Pons (tissue), 1 donor: ENCODE data around the gene ST6GALNAC1.

ENCODE experiments used
- DNase-seq: peaks from one replicate; pipeline ENCODE4 v3.0.0-alpha.2; 2016; ENCODE audit warnings: low spot score

Gene ST6GALNAC1

DNA sequence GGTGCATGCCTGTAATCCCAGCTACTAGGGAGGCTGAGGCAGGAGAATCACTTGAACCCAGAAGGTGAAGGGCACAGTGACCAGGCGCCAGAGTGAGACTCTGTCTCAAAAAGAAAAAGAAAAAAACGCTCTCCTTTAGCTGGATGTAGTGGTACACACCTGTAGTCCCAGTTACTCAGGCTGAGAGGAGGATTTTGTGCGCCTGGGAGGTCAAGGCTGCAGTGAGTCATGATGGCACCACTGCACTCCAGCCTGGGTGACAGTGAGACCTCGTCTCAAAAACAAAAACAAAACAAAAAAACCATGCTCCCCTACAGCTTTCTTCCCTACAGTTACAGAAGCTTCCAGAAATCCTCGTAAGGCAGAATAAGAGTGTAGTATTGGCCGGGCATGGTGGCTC lies 33.1 kb upstream of the ST6GALNAC1 start:
- no peak for DNase-seq

DNA sequence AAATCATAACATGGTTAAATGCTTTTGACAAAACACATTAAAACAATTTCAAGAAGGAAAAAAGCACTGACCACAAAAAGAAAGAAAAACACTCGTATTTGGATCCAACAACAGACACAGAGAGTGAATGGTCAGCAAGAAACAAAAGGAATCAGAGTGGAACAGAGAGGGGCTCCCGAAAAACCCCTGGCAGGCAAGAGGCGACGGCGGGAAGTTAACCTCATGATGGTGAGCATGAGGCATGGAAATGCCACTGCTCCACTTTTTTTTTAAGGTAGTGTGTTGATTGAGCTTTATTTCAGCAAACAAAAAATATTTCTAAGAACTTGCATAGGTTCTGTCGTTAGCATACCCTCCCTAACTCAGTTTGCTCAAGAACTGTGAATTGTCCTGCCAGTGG lies 32.1 kb upstream of the ST6GALNAC1 start:
- DNase-seq: no peak

DNA sequence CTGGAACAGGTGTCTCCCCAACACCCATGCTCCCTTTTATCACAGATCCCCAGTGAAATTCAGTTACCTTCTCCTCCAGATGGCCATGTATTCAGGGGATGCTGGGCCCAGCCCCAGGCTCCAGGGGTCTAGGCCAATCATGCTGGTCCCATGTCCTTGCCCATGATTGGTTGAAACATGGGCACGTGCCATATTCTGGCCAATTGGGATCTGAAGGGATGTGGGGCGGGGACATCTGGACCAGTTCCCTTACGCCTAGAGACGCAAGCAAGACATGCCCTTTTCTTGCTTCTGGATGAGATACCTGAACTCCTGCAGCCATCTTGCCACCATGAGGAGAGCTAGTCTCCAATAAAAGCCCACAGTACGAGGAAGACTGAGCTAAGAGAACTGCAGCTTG lies 31.0 kb upstream of the ST6GALNAC1 start:
- no peak for DNase-seq

DNA sequence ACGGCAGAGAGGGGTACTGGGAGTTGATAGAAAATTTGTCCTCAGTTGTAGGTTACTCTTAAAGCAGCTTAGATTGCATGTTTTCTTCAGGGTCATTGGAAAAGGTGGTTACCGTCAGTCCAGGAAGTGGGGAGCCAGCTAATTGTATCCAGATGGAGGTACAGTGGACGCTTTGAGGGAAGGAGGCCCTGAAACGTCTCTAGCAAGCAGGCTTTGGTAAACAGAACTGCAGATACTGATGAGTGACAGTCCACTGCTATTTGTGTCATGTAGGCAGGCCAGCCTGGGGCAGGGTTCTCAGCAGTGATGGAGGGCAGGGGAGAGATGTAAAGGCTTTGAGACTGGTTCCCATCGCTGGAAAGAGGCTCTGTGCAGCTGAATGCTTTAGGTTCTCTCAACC lies 30.2 kb upstream of the ST6GALNAC1 start:
- DNase-seq: no peak

DNA sequence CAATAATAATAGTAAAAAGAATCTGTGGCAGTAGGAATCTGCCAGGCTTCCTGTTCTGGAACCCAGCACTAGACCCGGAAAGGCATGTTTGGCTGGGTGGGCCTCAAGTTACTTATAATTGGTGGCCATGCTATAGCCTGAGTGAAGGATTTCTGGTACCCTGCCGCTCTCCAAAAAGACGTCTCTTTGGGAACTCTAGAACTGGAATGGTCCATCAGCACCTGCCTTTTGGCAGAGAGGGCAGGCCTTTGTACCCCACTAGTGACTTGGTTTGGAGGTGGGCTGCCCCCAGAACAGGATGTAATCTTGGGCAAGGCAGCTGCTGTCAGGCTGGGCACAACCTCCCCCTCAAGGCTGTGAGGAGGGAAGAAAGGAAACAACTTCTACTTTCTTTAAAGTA lies 29.3 kb upstream of the ST6GALNAC1 start:
- DNase-seq: no peak

DNA sequence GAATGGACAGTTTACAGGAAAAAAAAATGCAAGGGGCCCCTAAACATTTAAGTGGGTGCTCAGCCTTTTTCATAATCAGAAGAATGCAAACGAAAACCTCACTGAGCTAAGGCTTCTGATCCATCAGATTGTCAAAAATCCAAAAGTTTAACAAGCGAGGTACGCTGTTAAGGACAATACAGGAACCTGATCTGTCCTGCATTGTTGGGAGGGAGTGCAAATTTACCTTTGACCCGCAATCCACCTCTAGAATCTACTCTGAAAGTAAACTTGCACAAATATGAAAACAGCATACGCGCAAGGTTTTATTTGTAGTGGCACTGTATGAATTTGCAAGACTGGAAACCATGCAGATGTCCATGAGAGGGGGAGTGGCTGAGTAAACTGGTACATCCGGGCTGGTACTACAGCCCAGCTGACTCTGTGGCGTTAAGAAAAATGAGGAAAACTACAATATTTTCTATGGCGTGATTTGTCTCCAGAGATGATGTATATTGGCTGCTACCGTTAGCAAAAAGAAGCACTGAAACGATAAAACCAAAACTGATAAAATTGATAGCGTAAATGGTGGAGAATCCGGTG lies 28.8 kb upstream of the ST6GALNAC1 start:
- DNase-seq: peak; percentile 17

DNA sequence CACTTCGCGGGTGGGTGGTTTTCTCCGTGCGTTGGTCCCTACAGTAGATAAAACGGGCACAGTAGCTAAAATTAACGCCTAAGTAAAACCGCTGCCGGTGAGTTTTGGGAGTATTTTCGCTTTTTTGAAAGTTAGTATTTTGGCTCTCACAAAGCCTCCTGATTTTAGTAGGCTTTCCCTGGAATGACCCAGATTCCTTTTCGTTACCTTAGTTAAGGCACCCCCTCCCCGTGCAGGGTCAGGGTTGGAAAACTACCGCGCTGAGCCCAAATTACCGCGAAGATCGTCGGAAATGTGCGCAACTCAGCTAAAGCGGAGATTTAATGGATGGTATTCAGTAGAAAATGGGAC lies 28.3 kb upstream of the ST6GALNAC1 start:
- no peak for DNase-seq

DNA sequence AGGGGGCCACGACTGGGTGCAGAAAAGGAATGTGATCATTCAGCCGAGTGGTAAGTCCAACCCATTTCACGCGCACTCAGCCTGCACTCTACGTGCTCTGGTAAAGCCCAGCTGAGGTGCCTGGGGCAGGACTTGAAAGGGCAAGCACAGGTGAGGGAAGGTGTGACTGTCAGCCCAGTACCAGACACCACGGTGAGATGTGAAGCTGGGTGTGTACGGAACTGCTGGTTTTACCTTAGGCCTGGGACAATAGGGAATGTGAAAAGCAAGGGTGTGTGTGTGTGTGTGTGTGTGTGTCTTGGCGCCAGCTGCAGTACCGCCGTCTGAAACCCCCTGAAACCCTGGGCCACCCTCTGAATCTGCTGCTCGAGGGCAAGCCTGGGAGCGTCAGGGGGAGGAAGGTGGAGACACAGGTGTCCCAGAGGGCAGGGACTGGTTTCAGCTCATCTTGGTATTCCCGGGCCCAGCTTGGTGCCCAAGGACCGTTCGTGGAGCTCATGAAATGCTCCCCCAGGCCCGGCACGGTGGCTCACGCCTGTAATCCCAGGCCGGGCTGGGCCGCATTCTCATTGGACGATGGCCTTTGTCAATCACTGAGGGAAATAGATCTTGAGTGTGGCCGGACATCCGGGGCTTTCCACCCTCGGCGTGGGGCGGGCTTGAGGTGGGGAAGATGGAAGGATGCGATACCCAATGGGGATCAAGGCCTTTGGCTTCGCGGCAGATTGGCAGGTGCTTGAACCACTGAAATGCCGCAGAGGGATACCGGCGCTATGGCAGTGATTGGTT lies 27.8 kb upstream of the ST6GALNAC1 start:
- DNase-seq: peak; percentile 100

DNA sequence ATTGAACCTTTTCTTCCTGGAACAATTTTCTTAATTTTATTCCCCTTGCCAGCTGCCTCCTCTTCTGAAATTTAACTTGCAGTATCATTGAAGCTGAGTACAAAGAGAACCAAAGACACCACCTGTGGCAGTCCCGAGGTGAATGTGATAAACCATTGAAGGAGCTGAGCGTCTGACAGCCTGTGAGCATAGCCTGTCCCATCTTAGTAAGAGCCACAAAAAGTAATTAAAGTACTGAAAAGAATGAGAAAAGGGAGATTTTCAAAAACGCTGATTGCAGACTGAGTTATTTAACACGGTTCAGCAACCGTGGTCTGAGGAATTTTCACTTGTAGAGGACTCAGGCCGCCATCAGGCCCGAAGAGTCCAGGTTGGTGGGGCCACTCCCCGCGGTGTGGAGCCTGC lies 27.2 kb upstream of the ST6GALNAC1 start:
- DNase-seq: no peak

DNA sequence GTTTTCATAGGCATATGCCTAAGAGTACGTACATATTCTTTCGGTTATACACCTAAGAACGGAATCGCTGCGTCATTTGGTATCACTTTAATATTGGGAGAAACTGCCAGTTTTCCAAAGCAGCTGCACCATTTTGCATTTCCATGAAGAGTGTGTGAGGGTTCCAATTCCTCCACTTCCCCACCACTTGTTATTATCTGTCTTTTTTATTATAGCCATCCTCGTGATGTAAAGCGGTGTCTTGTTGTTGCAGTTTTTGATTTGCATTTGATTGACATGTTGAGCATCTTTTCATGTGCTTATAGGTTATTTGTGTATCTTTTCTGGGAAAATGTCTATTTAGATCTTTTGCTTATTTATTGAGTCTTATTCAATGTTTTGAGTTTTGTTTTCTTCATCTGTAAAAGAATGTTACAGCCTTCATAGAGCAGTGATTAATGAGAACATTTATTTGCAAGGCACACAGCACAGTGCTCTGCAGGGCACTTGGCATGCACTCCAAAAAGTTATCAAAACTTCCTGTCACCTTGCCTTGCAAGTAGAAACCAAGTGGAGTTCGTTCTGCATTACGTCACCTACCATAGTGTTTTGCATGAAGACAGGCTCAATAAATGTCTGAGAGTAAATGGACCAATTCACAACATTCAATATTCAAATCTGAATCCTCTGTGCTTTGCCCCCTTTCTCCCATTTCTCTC lies 26.6 kb upstream of the ST6GALNAC1 start:
- DNase-seq: no peak

DNA sequence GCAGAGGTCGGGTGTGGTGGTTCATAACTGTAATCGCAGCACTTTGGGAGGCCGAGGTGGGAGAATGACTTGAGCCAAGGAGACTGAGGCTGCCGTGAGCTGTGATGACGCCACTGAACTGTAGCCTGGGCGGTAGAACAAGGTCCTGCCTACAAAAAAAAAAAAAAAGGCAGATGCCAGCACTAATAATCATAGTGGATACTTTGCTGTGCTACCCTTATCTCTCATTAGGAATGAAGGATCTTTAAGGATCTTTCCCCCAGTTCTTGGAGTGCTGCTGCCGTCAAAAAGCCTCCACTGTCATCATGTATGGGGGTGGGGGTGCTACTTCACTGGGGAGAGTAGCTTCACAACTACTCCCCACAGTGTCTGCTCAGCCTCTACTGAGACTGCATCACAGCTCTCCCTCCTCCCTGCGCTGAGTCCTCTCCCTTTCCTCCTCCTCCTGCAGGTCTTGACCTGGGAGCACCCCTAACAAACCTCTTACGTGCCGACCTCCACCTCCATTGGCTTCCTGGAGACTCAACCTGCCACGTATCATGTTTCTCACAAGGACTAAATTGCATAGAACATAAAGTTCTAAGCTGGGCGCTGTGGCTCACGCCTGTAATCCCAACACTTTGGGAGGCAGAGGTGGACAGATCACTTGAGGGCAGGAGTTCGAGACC lies 24.4 kb upstream of the ST6GALNAC1 start:
- DNase-seq: no peak

DNA sequence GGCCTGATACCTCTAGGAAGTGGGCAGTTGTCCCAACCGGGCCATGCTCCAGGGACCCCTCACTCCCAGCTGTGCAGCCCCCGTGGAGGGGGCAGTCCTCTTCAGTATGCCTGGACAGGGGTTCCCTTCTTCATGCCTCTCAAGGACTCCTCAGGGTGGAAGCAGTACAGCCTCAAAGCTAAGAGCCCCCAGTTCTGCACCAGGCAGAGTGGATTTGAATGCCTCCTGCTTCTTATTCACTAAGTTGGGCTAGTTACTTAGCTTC lies 23.9 kb upstream of the ST6GALNAC1 start:
- DNase-seq: no peak

DNA sequence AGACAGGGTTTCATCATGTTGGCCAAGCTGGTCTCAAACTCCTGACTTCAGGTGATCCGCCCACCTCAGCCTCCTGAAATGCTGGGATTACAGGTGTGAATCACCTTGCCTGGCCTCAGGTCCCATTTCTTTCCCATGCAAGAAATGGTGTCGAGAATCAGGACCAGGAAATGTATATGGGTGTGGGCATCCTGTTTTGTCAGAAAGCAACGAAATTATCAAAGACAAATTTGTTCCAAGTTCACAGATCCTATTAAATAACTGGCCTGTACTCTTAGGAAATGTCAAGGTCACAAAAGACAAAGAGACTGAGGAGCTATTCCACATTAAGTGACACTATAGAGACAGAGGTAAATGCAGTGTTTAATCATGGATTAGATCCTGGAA lies 17.1 kb upstream of the ST6GALNAC1 start:
- no peak for DNase-seq

DNA sequence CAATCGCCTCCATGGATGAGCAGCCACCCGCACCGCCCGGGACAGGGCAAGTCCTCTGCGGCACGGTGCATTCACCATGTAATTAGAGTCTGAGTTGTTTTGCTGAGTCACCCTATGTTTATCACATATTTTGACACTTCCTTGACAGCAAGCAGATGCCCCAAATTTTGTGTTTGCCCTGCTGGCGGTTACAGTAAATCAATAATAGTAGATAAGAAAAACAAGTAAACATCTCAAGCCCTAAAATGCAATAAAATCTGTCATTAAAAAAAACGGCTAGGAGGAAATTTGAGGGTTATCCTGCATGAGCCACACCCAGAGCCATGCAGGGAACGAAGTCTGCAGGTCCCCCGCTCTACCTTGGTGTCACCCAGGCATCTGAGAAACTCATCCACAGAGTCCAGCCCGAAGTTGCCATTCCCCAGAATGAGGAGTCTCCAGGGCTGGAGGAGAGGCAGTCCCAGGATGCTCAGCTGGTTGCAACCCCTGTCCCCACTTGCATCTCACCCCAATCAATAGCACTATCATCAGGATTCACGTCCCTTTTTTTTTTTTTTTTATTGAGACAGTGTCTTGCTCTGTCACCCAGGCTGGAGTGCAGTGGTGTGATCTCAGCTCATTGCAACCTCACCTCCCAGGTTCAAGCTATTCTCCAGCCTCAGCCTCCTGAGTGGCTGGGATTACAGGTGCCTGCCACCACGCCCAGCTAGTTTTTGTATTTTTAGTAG lies 16.5 kb upstream of the ST6GALNAC1 start:
- DNase-seq: no peak

DNA sequence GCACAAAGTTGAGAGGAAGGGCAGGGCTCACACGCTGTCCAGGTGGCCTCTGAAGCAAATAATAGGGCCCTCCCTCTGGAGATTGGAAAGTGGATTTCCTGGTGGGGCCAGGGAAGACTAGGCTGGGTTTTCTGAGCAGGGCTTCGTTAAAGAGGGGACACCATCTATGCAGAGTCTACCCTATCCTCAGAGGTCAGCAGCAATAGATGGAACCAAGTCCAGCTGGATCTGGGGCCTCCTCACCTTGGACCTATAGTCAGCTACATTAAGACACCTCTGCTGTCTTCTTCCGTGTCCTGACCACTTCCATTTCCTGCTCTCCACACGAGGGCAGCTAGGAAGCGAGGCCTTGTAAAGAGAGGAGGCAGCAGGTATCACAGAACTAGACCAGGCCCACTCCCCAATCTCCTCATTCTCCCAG lies 14.7 kb upstream of the ST6GALNAC1 start:
- DNase-seq: no peak

DNA sequence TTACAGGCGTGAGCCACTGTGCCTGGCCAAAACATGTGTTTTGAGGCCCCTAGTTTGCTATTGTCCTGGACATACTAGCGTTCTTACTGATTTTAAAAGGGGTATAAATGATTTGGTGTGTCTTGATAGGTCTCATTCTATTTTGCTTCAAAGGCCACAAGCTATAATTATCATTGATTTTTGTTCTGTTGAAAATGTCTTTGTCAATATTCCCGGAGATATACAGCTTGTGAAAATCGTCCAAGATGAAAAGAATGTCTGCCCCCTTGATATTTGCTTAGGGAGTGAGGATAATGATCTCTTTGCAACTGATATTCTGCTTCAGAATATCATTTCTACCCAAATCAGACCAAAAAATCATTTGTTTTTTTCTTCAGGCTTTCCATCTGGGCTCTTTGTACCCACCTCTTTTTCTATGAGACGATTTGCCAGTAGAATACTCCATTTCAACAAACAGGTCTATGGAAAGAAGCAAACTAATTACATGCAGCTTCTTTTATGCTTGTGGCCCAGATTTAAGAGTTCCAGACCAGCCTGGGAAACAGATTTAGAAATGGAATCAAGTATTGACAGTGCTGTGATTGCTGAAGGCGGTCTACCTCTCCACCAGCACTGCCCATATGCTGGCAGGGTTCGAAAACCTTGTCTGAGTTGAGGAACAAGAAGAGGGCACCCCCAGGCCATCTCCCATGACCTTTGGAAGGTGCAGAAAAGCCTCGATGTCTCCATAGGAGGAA lies 14.1 kb upstream of the ST6GALNAC1 start:
- no peak for DNase-seq

DNA sequence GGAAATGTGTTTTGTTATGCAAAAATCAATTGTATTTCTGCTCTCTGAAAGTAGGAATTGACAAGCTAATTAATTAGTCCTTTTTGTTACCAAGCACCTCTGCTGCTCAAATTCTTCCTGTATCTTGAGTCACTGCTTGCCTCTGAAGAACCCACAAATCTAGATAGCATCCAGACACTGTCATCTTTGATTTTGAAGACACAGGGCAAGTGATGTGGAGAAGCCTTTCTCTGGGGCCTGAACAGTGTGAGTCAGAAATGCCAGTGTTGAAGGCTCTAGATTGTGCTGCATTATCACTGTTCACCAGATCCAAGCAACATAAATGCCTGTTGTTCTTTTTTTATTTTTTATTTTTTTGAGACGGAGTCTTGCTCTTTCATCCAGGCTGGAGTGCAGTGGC lies 10.9 kb upstream of the ST6GALNAC1 start:
- DNase-seq: no peak

DNA sequence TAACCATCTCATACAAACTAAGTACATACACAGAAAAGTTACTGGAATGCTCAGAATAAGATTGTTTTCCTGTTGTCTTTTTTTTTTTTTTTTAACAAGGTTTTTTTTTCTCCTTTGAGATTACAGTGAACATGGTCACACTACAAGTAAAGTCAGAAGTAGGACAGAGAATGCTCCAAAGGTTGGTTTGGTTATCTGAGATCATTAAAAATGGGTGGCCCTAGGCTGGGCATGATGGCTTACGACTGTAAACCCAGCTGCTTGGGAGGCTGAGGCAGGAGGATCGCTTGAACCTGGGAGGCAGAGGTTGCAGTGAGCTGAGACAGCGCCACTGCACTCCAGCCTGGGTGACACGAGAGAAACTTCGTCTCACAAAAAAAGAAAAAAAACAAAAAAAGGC lies 6.9 kb upstream of the ST6GALNAC1 start:
- no peak for DNase-seq

DNA sequence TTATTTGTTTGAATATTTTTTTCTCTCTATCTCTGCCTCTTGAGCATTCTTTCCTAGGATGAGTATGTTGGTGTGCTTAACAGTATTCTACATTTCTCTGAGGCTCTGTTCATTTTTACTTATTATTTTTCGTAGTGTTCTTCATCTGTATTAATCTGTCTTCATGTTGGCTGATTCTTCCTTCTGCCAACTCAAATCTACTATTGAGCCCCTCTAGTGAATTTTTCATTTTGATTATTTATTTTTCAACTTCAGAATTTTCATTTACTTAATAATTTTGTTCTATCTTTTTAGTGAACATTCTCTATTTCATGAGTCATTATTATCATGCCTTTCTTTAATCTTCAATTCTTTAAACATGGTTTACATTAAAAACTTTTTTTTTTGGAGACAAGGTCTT lies 3.2 kb upstream of the ST6GALNAC1 start:
- no peak for DNase-seq

DNA sequence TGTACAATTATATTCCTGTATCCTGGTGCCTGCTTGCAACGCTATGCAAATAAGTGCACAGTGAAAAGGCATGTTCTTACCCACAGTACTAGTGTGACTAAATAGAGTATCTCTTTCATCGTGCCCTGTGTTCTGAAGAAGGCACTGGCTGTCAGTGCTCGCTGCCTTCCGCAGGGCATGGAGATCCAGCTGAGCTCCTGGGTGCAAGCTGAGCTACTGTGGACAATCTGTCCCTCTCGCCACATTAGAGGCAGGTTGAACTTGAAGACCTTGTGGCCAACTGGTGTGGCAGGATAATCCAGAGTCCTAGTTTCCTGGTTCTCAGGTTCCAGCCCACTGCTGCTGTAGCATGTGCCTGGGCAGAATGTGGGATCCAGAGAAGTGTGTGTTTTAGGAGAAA lies 1.9 kb upstream of the ST6GALNAC1 start:
- no peak for DNase-seq

DNA sequence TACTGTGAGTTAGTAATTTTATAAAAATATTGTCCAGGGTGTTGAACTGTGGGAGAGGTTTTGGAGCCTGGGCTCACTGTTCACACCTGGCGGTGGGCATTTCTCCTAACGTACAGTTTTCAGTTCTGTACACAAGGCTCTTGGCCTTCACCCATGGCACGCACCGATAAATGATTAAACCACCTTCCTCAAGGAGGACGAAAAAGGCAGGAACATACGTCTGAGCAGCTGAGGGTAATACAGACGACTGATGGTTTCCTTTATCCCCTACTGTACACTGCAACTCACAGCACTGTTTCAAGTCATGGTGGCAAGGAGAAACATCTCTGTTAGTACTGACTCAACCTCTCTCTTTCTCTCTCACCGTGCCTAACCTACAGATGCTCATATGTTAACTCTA lies 1.4 kb upstream of the ST6GALNAC1 start:
- DNase-seq: no peak

DNA sequence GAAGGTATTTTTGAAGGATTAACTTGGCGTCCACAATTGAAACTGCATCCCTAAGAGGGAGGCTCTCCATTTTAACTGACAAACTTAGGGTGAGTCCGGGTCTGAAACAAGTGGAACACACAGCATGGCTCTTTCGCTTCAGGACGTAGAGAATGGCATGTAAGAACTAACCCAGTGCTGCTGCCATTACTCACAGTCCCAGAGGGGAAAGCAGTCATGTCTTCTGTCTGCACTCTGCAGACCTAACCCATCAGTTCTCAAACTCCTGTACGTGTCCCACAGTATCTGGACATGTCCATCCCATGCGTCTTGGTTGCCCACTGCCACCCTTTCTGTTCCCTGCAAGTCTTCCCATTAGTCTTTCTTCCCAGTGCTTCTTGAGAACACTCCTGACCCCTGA lies 563 bp downstream of the ST6GALNAC1 start:
- DNase-seq: no peak
